Measurements from ENCODE around the gene PPP5C. TPM values are rescaled to one million over a fixed set of nuclear protein-coding genes. Genes with fewer than 3 reads are reported as not detected.
A peak's percentile ranks its signal among the peaks of the same experiment; 100 is the strongest.
"Not testable (repeated sequence)": the region's sequence is repeated elsewhere in the genome, so short reads cannot be mapped to it uniquely, and the experiment has no call there.

Gene PPP5C
- total RNA-seq, 4 donors from 2014 or later = 33.8 to 51.3 (median 43.2) TPM

GRCh38 chr19:46392837-46393236, 46.0 kb downstream of the PPP5C start:
- Histone ChIP-seq H3K4me1 (peaks cover 0 to 18% (median 3%) of the 10 kb centered on the region in 3 donors), H3K27me3 (peaks cover 0 to 3% (median 0%) of the 10 kb centered on the region in 4 donors), H3K9me3 (no peaks in the 10 kb centered on the region), H3K4me3 (no peak overlapping the region), H3K27ac (peak overlapping the region in 1 of 4 donors; percentile 33), H3K36me3 (peaks cover 20 to 55% (median 26%) of the 10 kb centered on the region in 3 donors)
- intact Hi-C loops (cut with DNase I) = no loop called here
- TF ChIP-seq POLR2A (IDR thresholded peaks at IDR 0.05) = no peak
- no peak for TF ChIP-seq CTCF (IDR thresholded peaks at IDR 0.05)
- no peak for DNase-seq
- WGBS, 2 donors = 36 to 48% methylated on average over 4 of the region's 4 CpGs

GRCh38 chr19:46393456-46394401, 46.8 kb downstream of the PPP5C start:
- intact Hi-C loops (cut with DNase I) = no loop called here
- peak overlapping the region in 1 of 4 donors; percentile 6 for H3K27ac ChIP-seq
- no peak overlapping the region for H3K4me3 ChIP-seq
- no peak for DNase-seq
- TF ChIP-seq CTCF (IDR thresholded peaks at IDR 0.05) (no peak), POLR2A (IDR thresholded peaks at IDR 0.05) (no peak)
- H3K27me3 ChIP-seq = peaks cover 0 to 10% (median 0%) of the 10 kb centered on the region in 4 donors
- H3K36me3 ChIP-seq = peaks cover 20 to 46% (median 20%) of the 10 kb centered on the region in 3 donors
- 72 to 76% methylated on average over 18 to 19 of the region's 21 CpGs for WGBS, 2 donors
- no peaks in the 10 kb centered on the region for H3K9me3 ChIP-seq
- peaks cover 0 to 18% (median 3%) of the 10 kb centered on the region in 3 donors for H3K4me1 ChIP-seq

GRCh38 chr19:46394402-46394797, 47.5 kb downstream of the PPP5C start:
- Histone ChIP-seq H3K36me3 (peaks cover 17 to 40% (median 19%) of the 10 kb centered on the region in 3 donors), H3K4me1 (peaks cover 0 to 18% (median 3%) of the 10 kb centered on the region in 3 donors), H3K27me3 (peaks cover 0 to 15% (median 0%) of the 10 kb centered on the region in 4 donors), H3K4me3 (no peak overlapping the region), H3K27ac (no peak overlapping the region), H3K9me3 (no peaks in the 10 kb centered on the region)
- 75 to 79% methylated on average over 2 to 5 of the region's 5 CpGs for WGBS, 2 donors
- DNase-seq = no peak
- intact Hi-C loops (cut with DNase I) = no loop called here
- TF ChIP-seq POLR2A (IDR thresholded peaks at IDR 0.05) (no peak), CTCF (IDR thresholded peaks at IDR 0.05) (no peak)

GRCh38 chr19:46397801-46398479, 51.1 kb downstream of the PPP5C start:
- Histone ChIP-seq H3K27me3 (peaks cover 0 to 49% (median 0%) of the 10 kb centered on the region in 4 donors), H3K4me1 (peaks cover 0 to 10% (median 3%) of the 10 kb centered on the region in 3 donors)
- H3K36me3 ChIP-seq; intact Hi-C loops (cut with DNase I); H3K27ac ChIP-seq; H3K9me3 ChIP-seq; DNase-seq; H3K4me3 ChIP-seq: not testable (repeated sequence)
- 77 to 81% methylated on average over 10 to 12 of the region's 14 CpGs for WGBS, 2 donors

GRCh38 chr19:46402725-46403124, 55.8 kb downstream of the PPP5C start:
- DNase-seq = no peak
- Histone ChIP-seq H3K4me1 (peaks cover 0 to 28% (median 0%) of the 10 kb centered on the region in 3 donors), H3K9me3 (no peaks in the 10 kb centered on the region), H3K4me3 (no peak overlapping the region), H3K27ac (no peak overlapping the region), H3K27me3 (peaks cover 0 to 95% (median 4%) of the 10 kb centered on the region in 4 donors), H3K36me3 (no peaks in the 10 kb centered on the region)
- 83 to 85% methylated on average over 7 to 11 of the region's 11 CpGs for WGBS, 2 donors
- intact Hi-C loops (cut with DNase I) = loop anchor here (5.0 kb wide), 1 partner anchor 85 kb away; no protein-coding TSS in a partner anchor
- no peak for TF ChIP-seq CTCF (IDR thresholded peaks at IDR 0.05)
